HG03442 (cell line): ENCODE data around the gene FADS3.

Source experiments
- ATAC-seq: cut with Tn5 transposase; IDR thresholded peaks from one replicate; pipeline ENCODE4 v1.9.1; 2021; ENCODE audit warnings: mild to moderate bottlenecking, moderate library complexity; ENCODE audit not compliant: unreplicated experiment

FADS3 gene

DNA sequence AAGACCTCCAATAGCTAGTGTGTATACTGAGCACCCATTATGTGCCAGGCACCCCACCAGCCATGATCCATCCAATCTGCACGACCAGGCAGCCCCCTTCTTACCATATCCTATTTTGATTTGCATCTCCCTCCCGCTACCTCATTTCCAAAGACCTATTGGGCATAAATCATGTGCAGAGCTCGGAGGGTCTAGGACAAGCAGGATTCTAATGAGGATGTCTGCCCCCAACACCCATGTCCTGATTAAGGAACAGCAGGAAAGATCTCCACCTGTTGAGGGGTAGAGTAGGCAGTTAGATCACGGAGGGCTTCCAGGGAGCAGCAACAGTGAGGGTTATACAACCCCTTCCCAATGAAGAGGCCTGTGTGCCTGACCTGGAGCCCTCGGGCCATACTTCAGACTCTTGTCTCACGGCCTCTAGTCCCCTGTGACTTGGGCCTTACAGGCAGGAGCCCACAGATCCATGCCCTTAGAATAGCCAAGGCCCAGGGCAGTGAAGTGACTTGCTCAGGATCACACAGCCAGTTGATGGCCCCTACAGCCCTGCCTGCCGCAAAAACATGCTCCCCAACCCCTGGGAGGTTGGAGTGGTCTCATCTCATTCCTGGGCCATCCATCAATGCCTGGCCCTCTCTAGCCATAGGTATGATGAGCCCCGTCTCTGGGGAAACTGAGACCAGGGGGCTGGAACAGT lies 22.5 kb upstream of the FADS3 start:
- ATAC-seq: no peak

GRCh38 chr11:61912991-61913698 lies 21.8 kb upstream of the FADS3 start:
- no peak for ATAC-seq

DNA sequence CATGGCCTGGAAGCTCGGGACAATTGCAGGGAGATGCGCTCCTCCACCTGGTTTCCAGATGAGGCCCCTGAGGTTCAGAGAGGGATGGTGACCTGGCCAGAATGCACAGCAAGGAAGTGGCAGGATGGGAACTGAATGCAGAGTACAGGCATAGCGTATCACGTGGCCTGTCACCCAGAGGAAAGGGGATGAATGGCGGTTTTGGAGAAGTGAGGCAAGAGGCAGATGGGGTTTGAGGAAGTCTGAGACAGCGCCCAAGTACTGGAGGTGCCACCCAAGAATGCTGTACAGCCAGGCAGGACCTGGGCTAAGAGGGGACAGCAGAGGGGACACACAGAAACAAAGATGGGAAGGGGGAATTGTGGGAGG lies 21.2 kb upstream of the FADS3 start:
- no peak for ATAC-seq

DNA sequence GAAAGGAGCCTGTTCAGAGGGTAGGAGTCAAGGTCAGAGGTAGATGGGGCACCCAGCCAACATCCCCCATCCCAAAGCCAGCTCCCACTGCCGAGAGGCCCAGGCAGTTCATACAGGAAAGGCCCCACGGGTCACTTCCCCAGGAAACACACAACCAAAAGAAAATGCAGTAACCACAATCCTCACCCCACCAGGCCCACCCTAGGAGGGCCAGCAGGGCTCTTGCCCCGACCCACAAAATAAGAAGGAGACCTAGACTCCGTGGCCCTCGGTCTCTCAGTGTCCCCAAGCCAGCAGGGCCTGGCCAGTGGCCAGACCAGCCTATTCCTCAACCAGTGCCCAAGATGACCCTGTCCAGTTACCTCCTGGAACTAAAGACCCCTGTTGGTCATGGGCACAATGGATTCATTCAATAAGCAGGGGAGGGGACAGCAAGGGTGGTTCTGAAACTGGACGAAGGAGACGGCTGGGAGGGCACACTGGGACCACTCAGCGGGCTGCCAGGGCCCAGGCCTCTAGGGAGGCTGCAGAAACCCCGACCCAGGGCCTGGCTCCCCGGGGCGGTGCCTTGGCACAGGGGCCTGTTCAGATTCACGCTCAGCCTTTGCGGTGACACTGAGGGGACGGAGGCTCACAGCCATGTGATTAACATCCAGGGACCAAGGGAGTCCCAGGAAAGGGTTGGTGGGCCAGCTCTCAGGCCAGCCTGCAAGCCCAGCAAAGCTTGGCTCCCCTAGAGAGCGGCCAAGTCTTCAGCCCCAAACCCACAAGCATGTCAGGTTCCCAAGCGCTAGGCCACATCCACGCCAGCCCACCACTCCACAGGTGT lies 20.6 kb upstream of the FADS3 start:
- no peak for ATAC-seq

DNA sequence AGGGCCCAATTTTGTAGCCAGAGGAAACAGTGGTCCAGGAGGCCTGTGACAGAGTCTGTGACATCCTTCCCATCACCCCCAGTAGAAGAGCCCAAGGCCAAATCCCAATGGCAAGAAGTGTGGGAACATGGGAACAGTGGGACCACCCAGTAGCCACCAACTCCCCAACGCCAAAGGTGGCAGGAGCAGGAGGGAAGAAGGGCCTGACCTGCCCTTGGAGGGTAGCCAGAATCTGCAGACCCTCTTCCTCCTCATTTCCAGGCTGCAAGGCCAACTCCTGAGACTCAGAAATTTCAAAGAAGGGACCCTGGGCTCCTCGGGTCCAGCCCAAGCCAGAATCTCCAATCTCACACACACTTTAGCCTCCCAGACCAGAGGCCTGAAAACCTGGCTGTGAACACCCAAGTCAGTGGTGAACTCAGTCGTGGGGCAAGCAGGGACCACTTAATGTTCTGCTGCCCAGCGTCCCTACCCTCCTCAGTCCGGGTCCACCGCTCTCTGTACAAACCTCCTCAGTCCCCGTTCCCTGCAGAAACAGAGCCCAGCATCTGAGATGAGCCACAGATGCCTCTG lies 19.9 kb upstream of the FADS3 start:
- no peak for ATAC-seq

- ATAC-seq: no peak
Observed at GRCh38 chr11:61910187-61911127, 19.1 kb upstream of the FADS3 start.

GRCh38 chr11:61908730-61909316 lies 17.5 kb upstream of the FADS3 start:
- ATAC-seq: no peak

DNA sequence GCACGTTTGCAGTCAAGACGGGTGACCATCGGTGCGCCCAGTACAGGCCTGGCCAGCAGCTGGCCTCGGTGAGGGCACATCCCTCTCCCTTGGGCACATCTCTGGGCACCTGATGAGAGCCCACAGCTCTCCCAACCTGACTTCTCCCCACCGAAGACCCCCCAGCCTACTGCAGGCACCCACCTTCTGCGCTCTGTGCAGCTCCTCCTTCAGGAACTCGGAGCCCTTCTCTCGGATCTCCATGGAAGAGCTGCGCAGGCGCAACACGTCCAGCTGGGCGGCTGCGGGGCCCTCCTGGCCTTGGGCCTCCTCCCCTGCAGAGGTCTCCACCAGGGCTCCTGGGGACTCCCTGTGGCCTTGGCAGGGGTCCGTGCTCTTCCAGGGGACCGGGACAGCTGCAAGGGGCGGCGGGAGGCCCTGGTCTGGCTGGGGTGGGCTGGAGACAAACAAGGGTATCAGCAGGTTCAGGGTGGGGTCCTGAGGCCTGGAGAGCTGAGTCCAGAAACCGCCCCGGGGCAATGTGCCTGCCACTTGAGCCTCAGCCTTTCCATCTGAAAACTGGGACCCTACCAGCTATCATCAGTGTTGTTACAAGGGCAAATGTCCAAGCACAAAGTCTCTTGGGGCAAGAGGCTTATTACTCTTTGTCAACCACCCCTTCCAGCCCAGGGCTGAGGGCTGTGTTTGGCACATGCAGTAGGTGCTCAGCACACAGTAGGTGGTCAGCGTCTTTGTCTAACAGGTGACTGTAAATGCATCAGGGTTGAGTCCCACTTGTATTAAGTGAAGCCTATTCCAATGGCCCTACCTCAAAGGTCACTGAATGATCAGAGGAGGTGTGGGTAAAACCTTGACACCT lies 16.8 kb upstream of the FADS3 start:
- ATAC-seq: no peak

GRCh38 chr11:61907282-61907681 lies 15.9 kb upstream of the FADS3 start:
- no peak for ATAC-seq

GRCh38 chr11:61906522-61906909 lies 15.2 kb upstream of the FADS3 start:
- no peak for ATAC-seq

- no peak for ATAC-seq
Observed at GRCh38 chr11:61905801-61906521, 14.6 kb upstream of the FADS3 start.

GRCh38 chr11:61905067-61905696 lies 13.8 kb upstream of the FADS3 start:
- ATAC-seq: no peak

- ATAC-seq: no peak
Observed at GRCh38 chr11:61904539-61905048, 13.2 kb upstream of the FADS3 start.

- ATAC-seq: no peak
Observed at GRCh38 chr11:61903845-61904244, 12.5 kb upstream of the FADS3 start.

- ATAC-seq: no peak
Observed at GRCh38 chr11:61902313-61902712, 11.0 kb upstream of the FADS3 start.

DNA sequence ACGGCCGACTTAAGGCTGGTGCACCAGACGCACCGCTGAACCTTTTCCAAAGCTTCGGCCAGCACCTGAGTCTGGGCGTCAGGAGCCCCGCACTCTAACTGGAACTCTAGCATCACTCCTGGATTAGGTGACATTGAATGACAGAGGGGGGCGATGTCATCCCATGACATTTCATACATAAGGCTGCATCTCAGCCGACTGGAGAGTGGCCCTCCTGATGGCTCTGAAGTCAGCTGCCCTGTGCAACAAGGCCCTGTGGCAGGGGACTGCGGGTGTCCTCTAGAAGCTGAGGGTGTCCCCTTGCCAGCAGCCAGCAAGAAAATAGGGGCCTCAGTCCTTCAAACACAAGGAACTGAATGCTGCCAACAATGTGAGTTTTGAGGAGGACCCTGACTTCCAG lies 10.1 kb upstream of the FADS3 start:
- ATAC-seq: no peak

GRCh38 chr11:61900251-61900650 lies 8.9 kb upstream of the FADS3 start:
- no peak for ATAC-seq
